ENCODE data around the gene NPAS4. TPM values are rescaled to one million over a fixed set of nuclear protein-coding genes. Genes with fewer than 3 reads are reported as not detected.
A peak's percentile ranks its signal among the peaks of the same experiment; 100 is the strongest.
"Not testable (repeated sequence)": the region's sequence is repeated elsewhere in the genome, so short reads cannot be mapped to it uniquely, and the experiment has no call there.

NPAS4 gene
- total RNA-seq, 2 experiments from 2014 or later: 0.27 to 0.52 TPM

DNA sequence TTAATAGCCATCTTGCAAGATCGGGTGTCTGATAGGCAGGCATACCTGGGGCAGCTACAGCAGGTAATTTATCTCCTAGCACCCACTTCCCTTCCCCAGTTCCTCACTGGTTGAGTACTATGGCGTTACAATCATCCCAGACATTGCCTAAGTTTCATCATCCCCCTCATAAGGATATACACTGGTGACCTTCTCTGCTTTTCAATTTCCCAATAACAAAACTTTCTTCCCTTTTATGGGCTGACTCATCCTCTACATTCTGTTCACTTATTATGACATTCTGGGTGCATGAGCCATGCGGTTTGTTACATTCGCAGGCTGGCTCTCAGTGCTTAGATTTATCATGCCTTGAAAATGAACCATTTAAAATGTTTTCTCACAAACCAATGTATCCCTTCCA is 22.8 kb downstream of the NPAS4 start:
- no peak overlapping the region for H3K27ac Mint-ChIP-seq
- peaks cover 7% of the 10 kb centered on the region for H3K4me1 Mint-ChIP-seq
- peaks cover 4% of the 10 kb centered on the region for H3K27me3 Mint-ChIP-seq
- CTCF ChIA-PET: no interaction called here
- POLR2A ChIA-PET: no interaction called here
- peaks cover 10% of the 10 kb centered on the region for H3K9me3 Mint-ChIP-seq
- no peak for DNase-seq
- H3K4me3 Mint-ChIP-seq: no peak overlapping the region
- no peaks in the 10 kb centered on the region for H3K36me3 Mint-ChIP-seq (ENCODE audit: low read depth)

DNA sequence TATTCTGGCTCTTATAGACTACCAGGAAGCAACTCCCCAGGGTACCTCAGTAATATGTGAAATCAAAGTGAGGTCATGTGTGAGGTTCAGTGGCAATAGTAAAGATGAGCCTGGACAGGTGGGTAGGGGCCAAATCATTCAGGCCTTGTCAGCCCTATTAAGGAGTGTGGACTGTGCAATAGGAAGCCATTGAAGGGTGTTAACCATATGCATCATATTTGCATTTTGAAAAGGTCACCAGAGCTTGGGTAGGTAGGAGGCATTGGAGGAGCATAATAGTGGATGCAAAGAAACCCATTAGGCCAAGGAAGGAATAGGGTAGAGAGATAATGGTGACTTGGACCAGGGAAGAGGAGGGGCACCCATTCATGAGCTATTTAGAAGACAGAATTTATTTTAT is 26.2 kb downstream of the NPAS4 start:
- ChIA-PET CTCF (interaction anchor here (1.3 kb wide), 1 partner anchor 12 kb away, joined by 3 read pairs; no protein-coding TSS in a partner anchor), POLR2A (no interaction called here)
- peaks cover 10% of the 10 kb centered on the region for H3K9me3 Mint-ChIP-seq
- H3K27me3 Mint-ChIP-seq: peaks cover 4% of the 10 kb centered on the region
- no peaks in the 10 kb centered on the region for H3K36me3 Mint-ChIP-seq (ENCODE audit: low read depth)
- no peak for DNase-seq
- H3K27ac Mint-ChIP-seq: no peak overlapping the region
- H3K4me1 Mint-ChIP-seq: no peaks in the 10 kb centered on the region
- H3K4me3 Mint-ChIP-seq: no peak overlapping the region

DNA sequence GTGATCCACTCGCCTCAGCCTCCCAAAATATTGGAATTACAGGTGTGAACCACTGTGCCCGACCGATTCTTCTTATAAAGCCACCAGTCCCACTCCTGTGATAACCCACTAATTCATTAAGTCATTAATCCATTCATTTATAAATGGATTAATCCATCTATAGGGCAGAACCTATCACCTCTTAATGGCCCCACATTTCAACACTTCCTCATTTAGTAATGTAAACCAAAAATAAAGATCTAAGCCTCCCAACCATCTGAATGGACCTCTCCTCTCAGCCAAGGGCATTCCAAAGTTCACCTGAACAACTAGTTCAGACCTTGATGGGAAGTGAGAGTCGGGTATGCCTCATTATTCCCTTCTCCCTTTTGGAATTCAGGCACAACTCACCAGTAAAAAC is 27.7 kb downstream of the NPAS4 start:
- POLR2A ChIA-PET: no interaction called here
- H3K4me1 Mint-ChIP-seq: no peaks in the 10 kb centered on the region
- no peak overlapping the region for H3K4me3 Mint-ChIP-seq
- no peak overlapping the region for H3K27ac Mint-ChIP-seq
- CTCF ChIA-PET: interaction anchor here (0.9 kb wide), 1 partner anchor 10 kb away, joined by 3 read pairs; the partner anchor contains the start of gene MRPL11
- DNase-seq: no peak
- peaks cover 4% of the 10 kb centered on the region for H3K27me3 Mint-ChIP-seq
- peaks cover 4% of the 10 kb centered on the region for H3K9me3 Mint-ChIP-seq
- H3K36me3 Mint-ChIP-seq (ENCODE audit: low read depth): no peaks in the 10 kb centered on the region

DNA sequence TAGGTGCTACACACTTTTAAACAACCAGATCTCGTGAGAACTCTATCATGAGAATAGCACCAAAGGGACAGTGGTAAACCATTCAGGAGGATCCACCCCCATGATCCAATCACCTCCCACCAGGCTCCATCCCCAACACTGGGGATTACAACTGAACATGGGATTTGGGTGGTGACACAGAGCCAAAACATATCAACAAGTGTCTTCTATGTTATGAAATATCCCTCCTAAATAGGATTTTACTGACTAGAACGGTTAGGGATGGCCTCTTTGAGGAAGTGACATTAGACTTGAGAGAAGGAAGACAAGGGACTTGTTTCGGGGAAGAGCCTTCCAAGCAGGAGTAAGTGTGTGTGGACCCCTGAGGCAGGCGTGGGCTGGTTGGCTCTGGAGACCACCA is 29.7 kb downstream of the NPAS4 start:
- DNase-seq: no peak
- ChIA-PET POLR2A (no interaction called here), CTCF (interaction anchor here (0.8 kb wide), 1 partner anchor 12 kb away, joined by 3 read pairs; the partner anchor contains the start of gene MRPL11)
- Mint-ChIP-seq H3K9me3 (no peaks in the 10 kb centered on the region), H3K27ac (no peak overlapping the region), H3K27me3 (peaks cover 6% of the 10 kb centered on the region), H3K4me3 (no peak overlapping the region), H3K36me3 (ENCODE audit: low read depth) (no peaks in the 10 kb centered on the region), H3K4me1 (peaks cover 16% of the 10 kb centered on the region)

DNA sequence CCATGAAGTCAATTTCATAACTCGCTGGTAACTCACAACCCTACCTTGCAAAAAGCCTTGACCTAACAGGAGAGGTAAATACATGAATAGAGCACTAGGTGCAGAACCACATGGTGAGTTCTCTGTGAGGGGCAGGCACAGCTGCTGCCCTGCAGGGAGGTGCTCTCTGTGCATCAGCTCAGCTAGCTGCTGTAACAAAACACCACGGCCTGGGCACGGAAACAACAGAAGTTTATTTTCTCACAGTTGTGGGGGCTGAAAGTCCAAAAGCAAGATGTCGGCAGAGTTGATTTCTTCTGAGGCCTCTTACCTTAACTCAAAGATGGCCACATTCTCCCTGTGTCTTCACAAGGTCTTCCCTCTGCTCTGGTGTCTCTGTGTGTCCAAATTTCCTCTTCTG is 30.8 kb downstream of the NPAS4 start:
- no peak for DNase-seq
- Mint-ChIP-seq H3K36me3 (ENCODE audit: low read depth) (no peaks in the 10 kb centered on the region), H3K9me3 (no peaks in the 10 kb centered on the region), H3K4me1 (peaks cover 16% of the 10 kb centered on the region), H3K4me3 (no peak overlapping the region), H3K27me3 (peaks cover 3% of the 10 kb centered on the region), H3K27ac (no peak overlapping the region)
- CTCF ChIA-PET: no interaction called here
- POLR2A ChIA-PET: no interaction called here

DNA sequence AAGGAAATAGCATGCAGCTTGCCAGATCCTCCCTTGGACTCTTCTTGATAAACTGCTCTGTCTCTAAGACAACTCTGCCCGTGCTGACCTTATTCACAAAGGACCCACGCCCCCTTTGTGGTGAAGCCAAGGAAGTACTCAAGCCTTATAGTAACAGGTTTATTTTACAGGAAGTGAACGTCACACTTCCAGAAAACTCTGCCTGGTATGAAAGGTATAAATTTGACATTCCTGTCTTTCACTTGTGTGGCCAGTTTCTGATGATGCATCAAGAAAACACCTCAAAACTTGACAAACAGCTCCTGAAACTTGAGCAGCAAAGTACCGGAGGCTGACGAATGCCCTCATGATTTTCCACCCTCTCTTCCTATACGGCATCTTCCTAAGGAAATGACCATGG is 33.4 kb downstream of the NPAS4 start:
- no peak for DNase-seq
- Mint-ChIP-seq H3K36me3 (ENCODE audit: low read depth) (no peaks in the 10 kb centered on the region), H3K27ac (no peak overlapping the region), H3K9me3 (no peaks in the 10 kb centered on the region), H3K4me1 (peaks cover 17% of the 10 kb centered on the region), H3K4me3 (no peak overlapping the region), H3K27me3 (peaks cover 3% of the 10 kb centered on the region)
- CTCF ChIA-PET: interaction anchor here (0.6 to 2.7 kb wide), 5 partner anchors 9 to 152 kb away, joined by 3 to 18 read pairs (median 3); partner anchors contain the start of gene MRPL11
- POLR2A ChIA-PET: no interaction called here

DNA sequence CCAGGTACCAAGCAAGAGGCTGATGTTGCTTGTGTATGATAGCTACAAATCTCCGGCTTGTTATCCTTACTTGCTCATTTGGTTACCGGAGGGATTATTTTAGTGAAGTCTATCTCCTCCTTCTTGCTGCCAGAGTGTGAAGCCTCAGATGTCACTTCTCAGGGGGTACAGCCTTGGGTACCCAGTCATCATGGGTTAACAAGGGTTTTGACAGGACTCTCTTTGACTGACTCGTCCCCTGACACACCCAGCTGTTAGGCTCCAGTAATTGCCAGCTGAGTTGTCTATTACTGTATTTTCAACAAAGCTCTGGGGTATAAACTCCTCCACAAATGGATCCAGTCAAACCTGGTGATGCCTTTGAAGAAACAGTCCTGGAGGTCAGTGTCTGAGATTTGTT is 34.0 kb downstream of the NPAS4 start:
- ChIA-PET CTCF (interaction anchor here (0.6 to 2.7 kb wide), 5 partner anchors 10 to 115 kb away, joined by 3 to 18 read pairs (median 3); partner anchors contain the start of genes DPP3 and MRPL11), POLR2A (no interaction called here)
- H3K4me3 Mint-ChIP-seq: no peak overlapping the region
- no peaks in the 10 kb centered on the region for H3K9me3 Mint-ChIP-seq
- no peaks in the 10 kb centered on the region for H3K36me3 Mint-ChIP-seq (ENCODE audit: low read depth)
- no peak for DNase-seq
- H3K27ac Mint-ChIP-seq: no peak overlapping the region
- H3K27me3 Mint-ChIP-seq: peaks cover 3% of the 10 kb centered on the region
- H3K4me1 Mint-ChIP-seq: peaks cover 20% of the 10 kb centered on the region

DNA sequence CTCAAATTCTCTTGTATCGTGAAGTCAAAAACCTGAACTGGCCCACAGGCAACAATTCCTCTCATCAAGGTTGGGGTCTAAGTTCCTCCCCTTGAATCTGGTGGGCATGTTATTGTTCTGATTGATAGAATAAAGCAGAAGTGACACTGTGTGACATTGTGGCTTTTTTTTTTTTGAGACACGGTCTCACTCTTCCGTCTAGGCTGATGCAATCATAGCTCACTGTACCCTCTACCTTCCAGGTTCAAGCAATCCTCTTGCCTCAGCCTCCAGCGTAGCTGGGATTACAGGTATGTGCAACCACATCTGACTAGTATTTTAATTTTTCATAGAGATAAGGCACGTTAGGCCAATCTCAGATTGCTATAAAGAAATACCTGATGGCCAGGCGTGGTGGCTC is 37.0 kb downstream of the NPAS4 start:
- no peak overlapping the region for H3K27ac Mint-ChIP-seq
- peaks cover 10% of the 10 kb centered on the region for H3K9me3 Mint-ChIP-seq
- H3K4me1 Mint-ChIP-seq: peaks cover 28% of the 10 kb centered on the region
- ChIA-PET CTCF (interaction anchor here (1.2 to 1.5 kb wide), 2 partner anchors 19 to 49 kb away, joined by 3 to 4 read pairs; partner anchors contain the start of gene MRPL11), POLR2A (no interaction called here)
- peaks cover 7% of the 10 kb centered on the region for H3K36me3 Mint-ChIP-seq (ENCODE audit: low read depth)
- H3K27me3 Mint-ChIP-seq: peaks cover 3% of the 10 kb centered on the region
- DNase-seq: no peak
- H3K4me3 Mint-ChIP-seq: no peak overlapping the region

DNA sequence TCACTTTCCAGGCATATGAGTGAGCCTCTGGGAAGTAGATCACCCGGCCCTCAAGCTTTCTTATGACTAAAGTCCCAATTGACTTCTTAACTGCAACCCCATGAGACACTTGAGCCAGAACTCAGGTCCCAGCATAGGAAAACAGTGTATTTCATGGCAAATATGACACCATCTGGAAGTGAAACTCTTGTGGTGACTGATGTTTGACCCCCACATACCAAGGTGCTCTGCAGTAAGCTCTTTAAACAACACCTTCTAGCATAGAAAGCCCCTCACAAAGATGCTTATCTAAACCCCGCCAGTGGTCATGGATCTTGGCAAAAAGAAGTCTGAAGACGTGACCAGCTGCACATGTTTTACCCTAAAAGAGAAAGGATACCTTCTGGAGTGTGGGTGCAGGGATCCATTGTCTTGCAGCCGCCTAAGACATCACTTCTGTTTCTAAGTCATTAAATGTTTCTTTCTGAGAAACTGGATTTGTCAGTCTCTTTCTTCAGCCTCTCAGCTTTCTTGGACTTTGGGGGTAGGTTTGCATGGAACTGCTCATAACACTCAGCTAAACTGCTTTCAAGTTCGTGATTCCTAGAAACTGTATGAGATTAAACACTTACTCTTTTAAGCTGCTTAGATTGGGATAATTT is 38.4 kb downstream of the NPAS4 start:
- DNase-seq: no peak
- Mint-ChIP-seq H3K36me3 (ENCODE audit: low read depth) (peaks cover 10% of the 10 kb centered on the region), H3K27ac (no peak overlapping the region), H3K27me3 (peaks cover 3% of the 10 kb centered on the region), H3K4me1 (peaks cover 26% of the 10 kb centered on the region), H3K9me3 (peaks cover 11% of the 10 kb centered on the region), H3K4me3 (no peak overlapping the region)
- ChIA-PET POLR2A (no interaction called here), CTCF (interaction anchor here (0.6 to 1.5 kb wide), 3 partner anchors 21 to 57 kb away, joined by 3 to 4 read pairs (median 3); partner anchors contain the start of gene MRPL11)

DNA sequence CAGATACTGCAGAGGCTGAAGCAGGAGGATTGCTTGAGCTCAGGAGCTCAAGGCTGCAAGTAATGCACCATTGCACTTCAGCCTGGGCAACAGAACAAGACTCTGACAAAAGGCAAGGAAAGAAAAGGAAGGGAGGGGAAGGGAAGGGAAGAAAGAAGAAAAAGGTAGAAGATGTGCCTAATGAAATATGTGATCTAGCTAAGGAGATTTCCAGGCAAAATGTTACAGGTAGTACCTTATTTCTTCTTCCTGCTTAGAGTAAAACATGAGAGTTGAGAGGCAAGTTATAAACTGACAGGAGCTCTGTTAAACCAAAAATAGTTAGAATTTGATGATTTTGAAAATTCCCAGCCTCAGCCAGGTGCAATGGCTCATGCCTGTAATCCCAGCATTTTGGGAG is 41.2 kb downstream of the NPAS4 start:
- H3K27me3 Mint-ChIP-seq: no peaks in the 10 kb centered on the region
- H3K4me1 Mint-ChIP-seq: peaks cover 32% of the 10 kb centered on the region
- H3K27ac Mint-ChIP-seq: no peak overlapping the region
- POLR2A ChIA-PET: no interaction called here
- CTCF ChIA-PET: interaction anchor here (1.0 to 2.0 kb wide), 3 partner anchors 17 to 40 kb away, joined by 3 to 7 read pairs (median 3); partner anchors contain the start of gene MRPL11
- H3K36me3 Mint-ChIP-seq (ENCODE audit: low read depth): peaks cover 10% of the 10 kb centered on the region
- no peak overlapping the region for H3K4me3 Mint-ChIP-seq
- DNase-seq: no peak
- peaks cover 11% of the 10 kb centered on the region for H3K9me3 Mint-ChIP-seq

DNA sequence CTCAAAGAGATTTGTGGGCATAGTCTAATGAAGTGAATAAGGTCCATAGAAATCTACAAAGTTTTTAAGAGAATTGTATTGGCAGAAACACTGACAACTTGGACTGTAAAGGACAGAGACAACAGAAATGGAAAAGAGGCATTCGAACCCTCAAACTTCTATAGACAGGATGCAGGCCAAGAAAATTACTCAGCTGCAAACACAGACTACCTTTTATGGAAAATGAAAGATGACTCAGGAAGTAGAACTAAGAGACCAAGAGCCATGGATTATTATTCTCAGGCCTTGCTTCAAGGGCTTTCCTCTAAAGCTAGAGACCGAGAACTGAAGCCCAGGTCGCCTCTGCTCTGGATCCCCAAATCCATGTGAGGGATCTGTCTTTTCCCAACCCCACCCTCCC is 42.1 kb downstream of the NPAS4 start:
- POLR2A ChIA-PET: no interaction called here
- Mint-ChIP-seq H3K4me3 (no peak overlapping the region), H3K36me3 (ENCODE audit: low read depth) (peaks cover 10% of the 10 kb centered on the region), H3K4me1 (peaks cover 38% of the 10 kb centered on the region), H3K27me3 (peaks cover 2% of the 10 kb centered on the region), H3K9me3 (peaks cover 11% of the 10 kb centered on the region), H3K27ac (peak overlapping the region; percentile 36)
- no peak for DNase-seq
- CTCF ChIA-PET: interaction anchor here (0.8 to 1.4 kb wide), 3 partner anchors 9 to 41 kb away, joined by 3 to 6 read pairs (median 3); partner anchors contain the start of gene MRPL11

DNA sequence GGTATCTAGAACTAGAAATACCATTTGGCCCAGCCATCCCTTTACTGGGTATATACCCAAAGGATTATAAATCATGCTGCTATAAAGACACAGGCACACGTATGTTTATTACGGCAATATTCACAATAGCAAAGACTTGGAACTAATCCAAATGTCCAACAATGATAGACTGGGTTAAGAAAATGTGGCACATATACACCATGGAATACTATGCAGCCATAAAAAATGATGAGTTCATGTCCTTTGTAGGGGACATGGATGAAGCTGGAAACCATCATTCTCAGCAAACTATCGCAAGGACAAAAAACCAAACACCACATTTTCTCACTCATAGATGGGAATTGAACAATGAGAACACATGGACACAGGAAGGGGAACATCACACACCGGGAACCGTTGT is 43.3 kb downstream of the NPAS4 start:
- POLR2A ChIA-PET; DNase-seq; H3K4me3 Mint-ChIP-seq; H3K27me3 Mint-ChIP-seq; H3K36me3 Mint-ChIP-seq (ENCODE audit: low read depth); H3K27ac Mint-ChIP-seq: not testable (repeated sequence)
- Mint-ChIP-seq H3K9me3 (peaks cover 11% of the 10 kb centered on the region), H3K4me1 (peaks cover 46% of the 10 kb centered on the region)
- CTCF ChIA-PET: interaction anchor here (1.4 kb wide), 2 partner anchors 25 kb away, joined by 6 to 9 read pairs; partner anchors contain the start of gene MRPL11

DNA sequence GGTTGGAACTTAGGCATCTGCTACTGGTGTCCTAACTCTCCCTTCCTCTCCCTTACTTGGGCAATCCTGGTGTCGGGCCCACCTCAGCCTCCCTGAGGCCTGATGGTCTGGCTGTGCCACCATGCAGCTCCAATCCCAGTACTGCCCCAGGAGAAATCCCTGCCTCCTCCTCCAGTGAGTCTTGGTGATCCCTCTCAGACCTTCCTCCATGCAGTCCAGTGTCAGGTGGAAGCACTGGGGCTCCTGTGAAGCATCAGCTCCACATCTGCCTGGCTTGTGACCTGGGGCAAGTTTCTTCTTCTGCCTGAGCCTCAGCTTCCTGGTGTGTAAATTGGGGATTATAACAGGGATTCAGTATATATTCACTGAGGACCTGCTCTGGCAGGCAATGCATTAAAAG is 44.1 kb downstream of the NPAS4 start:
- no peak overlapping the region for H3K4me3 Mint-ChIP-seq
- CTCF ChIA-PET: interaction anchor here (0.6 to 1.4 kb wide), 3 partner anchors 11 to 26 kb away, joined by 3 to 9 read pairs (median 4); partner anchors contain the start of genes DPP3 and MRPL11
- POLR2A ChIA-PET: no interaction called here

More for the DNA sequence above, 44.1 kb downstream of the NPAS4 start:
- DNase-seq: no peak
- Mint-ChIP-seq H3K36me3 (ENCODE audit: low read depth) (peaks cover 10% of the 10 kb centered on the region), H3K4me1 (peaks cover 42% of the 10 kb centered on the region), H3K27me3 (peaks cover 2% of the 10 kb centered on the region), H3K9me3 (peaks cover 11% of the 10 kb centered on the region), H3K27ac (no peak overlapping the region)
